ENCODE results near the gene POLR3F. TPM values are rescaled to one million over a fixed set of nuclear protein-coding genes. Genes with fewer than 3 reads are reported as not detected.

Gene POLR3F
- total and polyA plus RNA-seq, 9 of the 15 experiments (the other 6 are each of a cell fraction or from before 2014, with no cell fraction given), result 7.0 to 15.0 (median 9.6) TPM

GRCh38 chr20:18514127-18514526, 46.9 kb downstream of the POLR3F start:
- H3K9ac ChIP-seq (ENCODE audit: insufficient read depth in 1 of 2, low read depth in 2 of 2, low read length in 2 of 2), result no peak overlapping the region
- in situ Hi-C loops (cut with MboI), result no loop called here
- H3K36me3 ChIP-seq (ENCODE audit: control insufficient read depth, insufficient read depth, low read length), result peaks cover 49% of the 10 kb centered on the region

More at GRCh38 chr20:18514127-18514526, 46.9 kb downstream of the POLR3F start:
- Histone ChIP-seq H3K4me1 (replicated peaks in 1 of 2; ENCODE audit: control insufficient read depth in 2 of 2, insufficient read depth in 2 of 2, low read length in 2 of 2) (no peaks in the 10 kb centered on the region; a peak in 1 of 5 replicates), H3K9me1 (ENCODE audit: control insufficient read depth, insufficient read depth, low read length) (no peaks in the 10 kb centered on the region), H3K9me3 (replicated peaks; ENCODE audit: control insufficient read depth, insufficient read depth, low read depth, low read length) (no peaks in the 10 kb centered on the region), H4K20me1 (replicated peaks; ENCODE audit: control insufficient read depth, insufficient read depth, low read length) (no peaks in the 10 kb centered on the region), H3K4me3 (no peak overlapping the region), H3K27ac (ENCODE audit: extremely low read depth, low read depth, low read length) (no peak overlapping the region), H3K4me2 (ENCODE audit: insufficient read depth, low read length) (no peak overlapping the region), H3K79me2 (ENCODE audit: control insufficient read depth, insufficient read depth, low read length) (peaks cover 3% of the 10 kb centered on the region; the same call in 1 of the 3 replicates), H2AFZ (ENCODE audit: low read depth, low read length) (no peak overlapping the region), H3K27me3 (ENCODE audit: control insufficient read depth in 2 of 2, insufficient read depth in 2 of 2, low read length in 2 of 2) (no peaks in the 10 kb centered on the region)
- intact Hi-C loops (cut with micrococcal nuclease), result no loop called here
- FAIRE-seq (no peak), ATAC-seq (no peak), DNase-seq (ENCODE audit: extremely low read depth in 1 of 4, low spot score in 3 of 4) (no peak)
- ChIA-PET POLR2A (no interaction called here), CTCF (ENCODE audit: low intra/inter-chr PET ratio) (no interaction called here)
- no TSS peak for BruUV-seq (replicated peaks)
- WGBS (ENCODE audit: insufficient coverage, low coverage, missing lambda C conversion rate), result 100% methylated on average over 2 of the region's 5 CpGs
- TF ChIP-seq NBN (IDR thresholded peaks at IDR 0.05; ENCODE audit: low read depth) (no peak), IRF2 (CRISPR knock-in tag; IDR thresholded peaks at IDR 0.05) (no peak), BCLAF1 (IDR thresholded peaks at IDR 0.05; ENCODE audit: borderline replicate concordance in 1 of 2, control insufficient read depth in 1 of 2, low read depth in 2 of 2, low read length in 1 of 2) (no peak), HNRNPLL (IDR thresholded peaks at IDR 0.05; ENCODE audit: low read depth, low read length, poor library complexity, severe bottlenecking) (no peak)
